ENCODE results near the gene PSMD7. TPM values are rescaled to one million over a fixed set of nuclear protein-coding genes. Genes with fewer than 3 reads are reported as not detected.

PSMD7 gene
- total and polyA plus RNA-seq, 2 experiments from 2014 or later, result 116 to 165 TPM

DNA sequence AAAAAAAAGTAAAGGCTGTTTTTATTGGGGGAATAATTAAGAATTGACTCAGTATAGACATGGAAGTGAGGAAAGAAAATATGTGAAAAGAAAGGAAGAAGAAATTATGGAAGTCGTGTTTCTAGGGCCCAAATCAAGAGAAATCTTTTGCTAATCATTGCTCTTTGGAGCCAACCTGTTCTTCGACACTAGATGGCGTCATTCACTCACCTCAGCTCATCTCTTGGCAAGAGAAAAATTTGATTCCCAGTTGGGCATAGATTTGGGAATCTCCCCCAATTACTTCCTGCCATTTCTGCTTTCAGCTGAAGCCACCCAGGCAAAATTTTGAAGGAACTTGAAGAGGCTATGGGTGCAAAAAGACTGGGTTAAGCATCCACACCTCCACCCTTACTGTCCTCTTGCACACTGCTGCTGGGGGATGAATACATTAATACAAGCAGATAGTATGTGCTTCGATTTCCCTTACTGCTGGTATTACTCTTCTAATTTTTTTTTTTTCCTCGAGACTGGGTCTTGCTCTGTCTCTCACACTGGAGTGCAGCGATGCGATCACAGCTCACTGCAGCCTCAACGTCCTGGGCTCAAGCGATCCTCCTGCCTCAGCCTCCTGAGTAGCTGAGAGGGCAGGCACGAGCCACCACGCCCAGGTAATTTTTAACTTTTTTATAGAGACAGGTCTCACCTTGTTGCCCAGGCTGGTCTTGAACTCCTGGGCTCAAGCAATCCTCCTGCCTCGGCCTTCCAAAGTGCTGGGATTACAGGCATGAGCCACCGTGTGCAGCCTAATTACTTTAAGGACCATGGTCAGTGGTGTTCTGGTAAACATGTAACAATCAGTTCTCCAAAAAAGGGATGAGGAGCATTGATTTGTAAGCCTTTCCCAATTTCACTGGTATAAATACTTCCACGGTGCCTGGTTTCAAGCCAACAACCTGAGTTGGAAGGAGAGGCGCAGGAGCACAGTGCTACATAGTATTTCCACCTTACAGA, 13.5 kb downstream of the PSMD7 start:
- peaks cover 17% of the 10 kb centered on the region for H3K36me3 ChIP-seq (ENCODE audit: insufficient read depth)
- H3K27ac ChIP-seq (ENCODE audit: low read depth), result no peak overlapping the region
- Mint-ChIP-seq H3K4me3 (no peak overlapping the region), H3K27me3 (ENCODE audit: insufficient read depth, low read depth, poor library complexity) (peaks cover 10% of the 10 kb centered on the region), H3K4me1 (no peaks in the 10 kb centered on the region), H3K36me3 (ENCODE audit: low read depth) (peaks cover 52% of the 10 kb centered on the region), H3K27ac (no peak overlapping the region), H3K9me3 (peaks cover 10% of the 10 kb centered on the region)
- H3K4me2 ChIP-seq, result no peak overlapping the region
- TF ChIP-seq JUNB (IDR thresholded peaks at IDR 0.05; ENCODE audit: unreplicated experiment) (no peak), CTCF (conservative IDR thresholded peaks at IDR 0.05; ENCODE audit: low read depth in 2 of 2) (peak; percentile 81 to 87)
- H3K9me2 ChIP-seq (ENCODE audit: insufficient read depth), result no peaks in the 10 kb centered on the region
- H3K27me3 ChIP-seq (ENCODE audit: insufficient read depth), result no peaks in the 10 kb centered on the region
- H4K20me1 ChIP-seq (replicated peaks; ENCODE audit: insufficient read depth), result peaks cover 6% of the 10 kb centered on the region; the same call in 1 of the 2 replicates
- peaks cover 8% of the 10 kb centered on the region; the same call in 1 of the 2 replicates for H3F3A ChIP-seq (replicated peaks; ENCODE audit: low read depth)
- no peaks in the 10 kb centered on the region for H3K4me1 ChIP-seq (ENCODE audit: insufficient read depth)
- no peak overlapping the region for H3K4me3 ChIP-seq
- H2AFZ ChIP-seq, result no peak overlapping the region
- ATAC-seq (peak; percentile 69), DNase-seq (ENCODE audit: low spot score) (peak; percentile 76)
- no peaks in the 10 kb centered on the region for H3K79me2 ChIP-seq (replicated peaks; ENCODE audit: insufficient read depth)

- Mint-ChIP-seq H3K4me3 (no peak overlapping the region), H3K27ac (no peak overlapping the region), H3K9me3 (peaks cover 13% of the 10 kb centered on the region), H3K4me1 (no peaks in the 10 kb centered on the region), H3K27me3 (ENCODE audit: insufficient read depth, low read depth, poor library complexity) (peaks cover 16% of the 10 kb centered on the region), H3K36me3 (ENCODE audit: low read depth) (peaks cover 36% of the 10 kb centered on the region)
- Histone ChIP-seq H3K9me2 (ENCODE audit: insufficient read depth) (no peaks in the 10 kb centered on the region), H2AFZ (no peak overlapping the region), H3K27me3 (ENCODE audit: insufficient read depth) (no peaks in the 10 kb centered on the region), H3K27ac (ENCODE audit: low read depth) (no peak overlapping the region), H3F3A (replicated peaks; ENCODE audit: low read depth) (0 out of 2 replicates have a peak, but pooled peaks cover 5% of the 10 kb centered on the region), H3K36me3 (ENCODE audit: insufficient read depth) (peaks cover 5% of the 10 kb centered on the region; the same call in 1 of the 2 replicates), H4K20me1 (replicated peaks; ENCODE audit: insufficient read depth) (no peaks in the 10 kb centered on the region; the same call in 1 of the 2 replicates), H3K4me2 (no peak overlapping the region), H3K4me1 (ENCODE audit: insufficient read depth) (no peaks in the 10 kb centered on the region), H3K79me2 (replicated peaks; ENCODE audit: insufficient read depth) (no peaks in the 10 kb centered on the region), H3K4me3 (no peak overlapping the region)
- ATAC-seq (no peak), DNase-seq (ENCODE audit: low spot score) (no peak)
- no peak for TF ChIP-seq CTCF (conservative IDR thresholded peaks at IDR 0.05; ENCODE audit: low read depth in 2 of 2)
Measured at GRCh38 chr16:74315059-74315458, 18.4 kb downstream of the PSMD7 start.

- H3K4me3 Mint-ChIP-seq, result no peak overlapping the region
- H3K27me3 Mint-ChIP-seq (ENCODE audit: insufficient read depth, low read depth, poor library complexity), result peaks cover 13% of the 10 kb centered on the region
- H3K9me2 ChIP-seq (ENCODE audit: insufficient read depth), result no peaks in the 10 kb centered on the region
- no peaks in the 10 kb centered on the region for H3K79me2 ChIP-seq (replicated peaks; ENCODE audit: insufficient read depth)
- H3F3A ChIP-seq (replicated peaks; ENCODE audit: low read depth), result no peaks in the 10 kb centered on the region
- H3K27ac ChIP-seq (ENCODE audit: low read depth), result no peak overlapping the region
- no peaks in the 10 kb centered on the region for H3K36me3 ChIP-seq (ENCODE audit: insufficient read depth)
- no peaks in the 10 kb centered on the region; the same call in 1 of the 2 replicates for H4K20me1 ChIP-seq (replicated peaks; ENCODE audit: insufficient read depth)
- ATAC-seq (no peak), DNase-seq (ENCODE audit: low spot score) (no peak)
- peaks cover 3% of the 10 kb centered on the region; the same call in 1 of the 3 replicates for H3K9me3 Mint-ChIP-seq
- peaks cover 10% of the 10 kb centered on the region for H3K36me3 Mint-ChIP-seq (ENCODE audit: low read depth)
- no peaks in the 10 kb centered on the region for H3K4me1 ChIP-seq (ENCODE audit: insufficient read depth)
- H3K27ac Mint-ChIP-seq, result no peak overlapping the region
- no peak overlapping the region for H3K4me2 ChIP-seq
- no peak overlapping the region for H3K4me3 ChIP-seq
- no peak overlapping the region for H2AFZ ChIP-seq
- no peaks in the 10 kb centered on the region for H3K4me1 Mint-ChIP-seq
- H3K27me3 ChIP-seq (ENCODE audit: insufficient read depth), result no peaks in the 10 kb centered on the region
- TF ChIP-seq JUNB (IDR thresholded peaks at IDR 0.05; ENCODE audit: unreplicated experiment) (no peak), CTCF (conservative IDR thresholded peaks at IDR 0.05; ENCODE audit: low read depth in 2 of 2) (no peak), CREB1 (CRISPR knock-in tag; IDR thresholded peaks at IDR 0.05; ENCODE audit: low read depth) (no peak), NANOG (IDR thresholded peaks at IDR 0.05; ENCODE audit: borderline replicate concordance) (no peak), REST (IDR thresholded peaks at IDR 0.05; ENCODE audit: unreplicated experiment) (no peak)
Measured at GRCh38 chr16:74320707-74321106, 24.1 kb downstream of the PSMD7 start.

Measured in GM23338 (cell line).